RWPE2 (cell line): Measurements from ENCODE around the gene GLIPR1L1.

Experiments used
- ATAC-seq: fragments of 200-7000 bp; cut with Tn5 transposase; 3 replicates; pipeline ENCODE4 v1.9.1; 2021; ENCODE audit warnings: low read depth
- DNase-seq: peaks from one replicate; pipeline ENCODE4 v3.0.0-alpha.2; 2020; ENCODE audit warnings: low spot score
- H3K27ac ChIP-seq: fragments of 450-650 bp; 2 replicates; pipeline ENCODE4 v1.5.1; 2017; ENCODE audit warnings: mild to moderate bottlenecking; ENCODE audit not compliant: poor library complexity, severe bottlenecking
- H3K27me3 ChIP-seq: fragments of 250-450 bp; sonication (Bioruptor Pico); 2 replicates; pipeline ENCODE4 v1.5.1; 2021; ENCODE audit warnings: mild to moderate bottlenecking, moderate library complexity; ENCODE audit not compliant: insufficient read depth, poor library complexity, severe bottlenecking
- H3K36me3 ChIP-seq: fragments of 250-450 bp; sonication (Bioruptor Pico); 2 replicates; pipeline ENCODE4 v1.5.1; 2020; ENCODE audit warnings: low read depth, mild to moderate bottlenecking, moderate library complexity
- H3K4me1 ChIP-seq: fragments of 250-450 bp; sonication (Bioruptor Pico); 2 replicates; pipeline ENCODE4 v1.5.1; 2021; ENCODE audit warnings: mild to moderate bottlenecking, moderate library complexity; ENCODE audit not compliant: insufficient read depth, poor library complexity, severe bottlenecking
- H3K4me3 ChIP-seq: fragments of 250-450 bp; sonication (Bioruptor Pico); 2 replicates; pipeline ENCODE4 v1.5.1; 2021; ENCODE audit warnings: mild to moderate bottlenecking, moderate library complexity; ENCODE audit not compliant: severe bottlenecking
- H3K9me3 ChIP-seq: fragments of 250-450 bp; sonication (Bioruptor Pico); 2 replicates; pipeline ENCODE4 v1.5.1; 2021; ENCODE audit warnings: mild to moderate bottlenecking, moderate library complexity; ENCODE audit not compliant: severe bottlenecking
- CTCF ChIP-seq: fragments of 450-650 bp; IDR thresholded peaks from one replicate; pipeline ENCODE4 v1.5.1; 2017; ENCODE audit warnings: mild to moderate bottlenecking, moderate library complexity; ENCODE audit not compliant: poor library complexity, severe bottlenecking

The GLIPR1L1 gene

GRCh38 chr12:75349946-75350345 is 15.5 kb downstream of the GLIPR1L1 start:
- no peaks in the 10 kb centered on the region for H3K27me3 ChIP-seq
- no peak overlapping the region for H3K4me3 ChIP-seq
- no peaks in the 10 kb centered on the region for H3K9me3 ChIP-seq
- TF ChIP-seq CTCF, result no peak
- H3K36me3 ChIP-seq, result no peaks in the 10 kb centered on the region
- ATAC-seq (no peak), DNase-seq (no peak)
- H3K4me1 ChIP-seq, result peaks cover 4% of the 10 kb centered on the region
- H3K27ac ChIP-seq, result no peak overlapping the region

GRCh38 chr12:75350413-75350812 is 15.9 kb downstream of the GLIPR1L1 start:
- ATAC-seq, result no peak
- no peaks in the 10 kb centered on the region for H3K9me3 ChIP-seq
- no peaks in the 10 kb centered on the region for H3K36me3 ChIP-seq
- no peak for TF ChIP-seq CTCF
- no peak for DNase-seq
- no peaks in the 10 kb centered on the region for H3K27me3 ChIP-seq
- H3K27ac ChIP-seq, result no peak overlapping the region
- H3K4me3 ChIP-seq, result no peak overlapping the region
- H3K4me1 ChIP-seq, result peaks cover 4% of the 10 kb centered on the region

DNA sequence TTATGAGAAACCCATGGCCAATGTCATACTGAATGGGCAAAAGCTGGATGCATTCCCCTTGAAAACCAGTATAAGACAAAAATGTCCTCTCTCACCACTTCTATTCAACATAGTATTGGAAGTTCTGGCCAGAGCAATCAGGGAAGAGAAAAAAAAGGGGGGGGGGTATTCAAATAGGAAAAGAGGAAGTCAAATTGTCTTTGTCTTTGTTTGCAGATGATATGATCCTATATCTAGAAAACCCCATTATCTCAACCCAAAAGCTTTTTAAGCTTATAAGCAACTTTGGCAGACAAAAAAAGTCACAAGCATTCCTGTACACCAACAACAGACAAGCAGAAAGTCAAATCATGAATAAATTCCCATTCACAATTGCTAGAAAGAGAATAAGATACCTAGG is 19.5 kb downstream of the GLIPR1L1 start:
- Histone ChIP-seq H3K27ac (no peak overlapping the region), H3K9me3 (no peaks in the 10 kb centered on the region), H3K27me3 (no peaks in the 10 kb centered on the region), H3K4me1 (no peaks in the 10 kb centered on the region), H3K36me3 (no peaks in the 10 kb centered on the region), H3K4me3 (no peak overlapping the region)
- TF ChIP-seq CTCF, result no peak
- no peak for DNase-seq
- no peak for ATAC-seq

GRCh38 chr12:75360920-75361319 is 26.4 kb downstream of the GLIPR1L1 start:
- DNase-seq (no peak), ATAC-seq (no peak)
- H3K36me3 ChIP-seq, result no peaks in the 10 kb centered on the region
- H3K4me3 ChIP-seq, result no peak overlapping the region
- no peaks in the 10 kb centered on the region for H3K9me3 ChIP-seq
- no peaks in the 10 kb centered on the region for H3K4me1 ChIP-seq
- no peaks in the 10 kb centered on the region for H3K27me3 ChIP-seq
- TF ChIP-seq CTCF, result no peak
- no peak overlapping the region for H3K27ac ChIP-seq

- H3K4me1 ChIP-seq, result no peaks in the 10 kb centered on the region
- no peak overlapping the region for H3K27ac ChIP-seq
- ATAC-seq (no peak), DNase-seq (no peak)
- H3K27me3 ChIP-seq, result no peaks in the 10 kb centered on the region
- no peaks in the 10 kb centered on the region for H3K36me3 ChIP-seq
- H3K4me3 ChIP-seq, result no peak overlapping the region
- no peak for TF ChIP-seq CTCF
- no peaks in the 10 kb centered on the region for H3K9me3 ChIP-seq
Observed at GRCh38 chr12:75361408-75361807, 26.9 kb downstream of the GLIPR1L1 start.
